HepG2 (cell line): ENCODE data around the gene USP5. TPM values are rescaled to one million over a fixed set of nuclear protein-coding genes. Genes with fewer than 3 reads are reported as not detected.
A peak's percentile ranks its signal among the peaks of the same experiment; 100 is the strongest.

ENCODE experiments used
- ARID3A ChIP-seq: IDR thresholded peaks from 2 replicates; pipeline ENCODE4 v1.6.1; 2012; ENCODE audit warnings: low read depth, low read length, improper control_type of control experiment
- CERS6 ChIP-seq: sonication (generic); formaldehyde crosslinking; IDR thresholded peaks from 2 replicates; pipeline ENCODE4 v1.5.0; 2020; ENCODE audit warnings: missing genetic modification reagents
- EEA1 ChIP-seq: sonication (generic); formaldehyde crosslinking; IDR thresholded peaks from 2 replicates; pipeline ENCODE4 v1.5.1; 2020; ENCODE audit warnings: mild to moderate bottlenecking, missing genetic modification reagents, borderline replicate concordance
- HCFC1 ChIP-seq: fragments of 150-350 bp; IDR thresholded peaks from 2 replicates; pipeline ENCODE4 v1.6.1; 2014; ENCODE audit warnings: low read depth, low read length
- POGZ ChIP-seq: sonication (generic); formaldehyde crosslinking; IDR thresholded peaks from 2 replicates; pipeline ENCODE4 v1.4.0; 2020; ENCODE audit warnings: mild to moderate bottlenecking, missing genetic modification reagents
- TBL1XR1 ChIP-seq: fragments of 150-350 bp; IDR thresholded peaks from 2 replicates; pipeline ENCODE4 v1.6.1; 2014; ENCODE audit warnings: borderline replicate concordance, low read length; ENCODE audit not compliant: partially characterized antibody
- ZNF329 ChIP-seq: sonication (generic); formaldehyde crosslinking; IDR thresholded peaks from 2 replicates; pipeline ENCODE4 v1.9.0; 2021; ENCODE audit warnings: low read depth, mild to moderate bottlenecking, missing genetic modification reagents
- ZNF746 ChIP-seq: sonication (generic); formaldehyde crosslinking; IDR thresholded peaks from 2 replicates; pipeline ENCODE4 v1.8.0; 2022; ENCODE audit warnings: mild to moderate bottlenecking, missing genetic modification reagents
- ZNF841 ChIP-seq: sonication (generic); formaldehyde crosslinking; IDR thresholded peaks from 2 replicates; pipeline ENCODE4 v1.8.1; 2023; ENCODE audit warnings: missing genetic modification reagents, borderline replicate concordance
- polyA plus RNA-seq, 8 experiments: library from polyadenylated mRNA; depleted of rRNA in 3 of 8; stranded (reverse) in 7 of 8; unstranded in 1 of 8; fragments of >200 nt; fragmentation: Illumina TruSeq in 4 of 8; extraction: Trizol in 4 of 8; gene quantifications; 2 replicates each; pipeline versions ENCODE4 v1.2.1 to v1.2.3, GENCODE V29; 2011 to 2016; ENCODE audit warnings: low read depth in 4 of 8, missing spikeins in 1 of 8, mixed read lengths in 1 of 8; ENCODE audit not compliant: insufficient read depth in 1 of 8
- total RNA-seq, 5 experiments: library from RNA; depleted of rRNA; stranded (reverse); fragments of >200 nt; fragmentation: Illumina TruSeq; extraction: Trizol; gene quantifications; 2 replicates each; pipeline ENCODE4 v1.2.3, GENCODE V29; 2016; ENCODE audit warnings: low read depth in 1 of 5
- TF ChIP-seq, protein P1 (sequence below): sonication (generic); formaldehyde crosslinking; IDR thresholded peaks from 2 replicates; pipeline ENCODE4 v1.5.0; 2020; ENCODE audit warnings: mild to moderate bottlenecking, missing genetic modification reagents
- TF ChIP-seq, protein P2 (sequence below): fragments of 450-650 bp; IDR thresholded peaks from 2 replicates; pipeline ENCODE4 v1.6.1; 2016
- TF ChIP-seq, protein P3 (sequence below): sonication (generic); formaldehyde crosslinking; IDR thresholded peaks from 2 replicates; pipeline ENCODE4 v1.4.0; 2020; ENCODE audit warnings: mild to moderate bottlenecking, low read depth, missing genetic modification reagents
- TF ChIP-seq, protein P4 (sequence below): IDR thresholded peaks from 2 replicates; pipeline ENCODE4 v1.6.1; 2016; ENCODE audit warnings: missing genetic modification reagents, missing compliant biosample characterization

Gene USP5
- total and polyA plus RNA-seq, 2 of the 13 experiments (the other 11 are each of a cell fraction or from before 2014, with no cell fraction given) = 39.6 to 56.0 TPM

GRCh38 chr12:6851153-6851920 is 613 bp upstream of the USP5 start, which contains the start of gene CDCA3 (continued):
- TF ChIP-seq, protein P1, sequence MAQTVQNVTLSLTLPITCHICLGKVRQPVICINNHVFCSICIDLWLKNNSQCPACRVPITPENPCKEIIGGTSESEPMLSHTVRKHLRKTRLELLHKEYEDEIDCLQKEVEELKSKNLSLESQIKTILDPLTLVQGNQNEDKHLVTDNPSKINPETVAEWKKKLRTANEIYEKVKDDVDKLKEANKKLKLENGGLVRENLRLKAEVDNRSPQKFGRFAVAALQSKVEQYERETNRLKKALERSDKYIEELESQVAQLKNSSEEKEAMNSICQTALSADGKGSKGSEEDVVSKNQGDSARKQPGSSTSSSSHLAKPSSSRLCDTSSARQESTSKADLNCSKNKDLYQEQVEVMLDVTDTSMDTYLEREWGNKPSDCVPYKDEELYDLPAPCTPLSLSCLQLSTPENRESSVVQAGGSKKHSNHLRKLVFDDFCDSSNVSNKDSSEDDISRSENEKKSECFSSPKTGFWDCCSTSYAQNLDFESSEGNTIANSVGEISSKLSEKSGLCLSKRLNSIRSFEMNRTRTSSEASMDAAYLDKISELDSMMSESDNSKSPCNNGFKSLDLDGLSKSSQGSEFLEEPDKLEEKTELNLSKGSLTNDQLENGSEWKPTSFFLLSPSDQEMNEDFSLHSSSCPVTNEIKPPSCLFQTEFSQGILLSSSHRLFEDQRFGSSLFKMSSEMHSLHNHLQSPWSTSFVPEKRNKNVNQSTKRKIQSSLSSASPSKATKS = no peak
- TF ChIP-seq, protein P2, sequence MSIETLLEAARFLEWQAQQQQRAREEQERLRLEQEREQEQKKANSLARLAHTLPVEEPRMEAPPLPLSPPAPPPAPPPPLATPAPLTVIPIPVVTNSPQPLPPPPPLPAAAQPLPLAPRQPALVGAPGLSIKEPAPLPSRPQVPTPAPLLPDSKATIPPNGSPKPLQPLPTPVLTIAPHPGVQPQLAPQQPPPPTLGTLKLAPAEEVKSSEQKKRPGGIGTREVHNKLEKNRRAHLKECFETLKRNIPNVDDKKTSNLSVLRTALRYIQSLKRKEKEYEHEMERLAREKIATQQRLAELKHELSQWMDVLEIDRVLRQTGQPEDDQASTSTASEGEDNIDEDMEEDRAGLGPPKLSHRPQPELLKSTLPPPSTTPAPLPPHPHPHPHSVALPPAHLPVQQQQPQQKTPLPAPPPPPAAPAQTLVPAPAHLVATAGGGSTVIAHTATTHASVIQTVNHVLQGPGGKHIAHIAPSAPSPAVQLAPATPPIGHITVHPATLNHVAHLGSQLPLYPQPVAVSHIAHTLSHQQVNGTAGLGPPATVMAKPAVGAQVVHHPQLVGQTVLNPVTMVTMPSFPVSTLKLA = 0 out of 2 replicates have a peak, but pooled peaks have one; percentile 34
- no peak for TF ChIP-seq TBL1XR1
- no peak for TF ChIP-seq POGZ (CRISPR knock-in tag)
- no peak for TF ChIP-seq ZNF841
- TF ChIP-seq, protein P3, sequence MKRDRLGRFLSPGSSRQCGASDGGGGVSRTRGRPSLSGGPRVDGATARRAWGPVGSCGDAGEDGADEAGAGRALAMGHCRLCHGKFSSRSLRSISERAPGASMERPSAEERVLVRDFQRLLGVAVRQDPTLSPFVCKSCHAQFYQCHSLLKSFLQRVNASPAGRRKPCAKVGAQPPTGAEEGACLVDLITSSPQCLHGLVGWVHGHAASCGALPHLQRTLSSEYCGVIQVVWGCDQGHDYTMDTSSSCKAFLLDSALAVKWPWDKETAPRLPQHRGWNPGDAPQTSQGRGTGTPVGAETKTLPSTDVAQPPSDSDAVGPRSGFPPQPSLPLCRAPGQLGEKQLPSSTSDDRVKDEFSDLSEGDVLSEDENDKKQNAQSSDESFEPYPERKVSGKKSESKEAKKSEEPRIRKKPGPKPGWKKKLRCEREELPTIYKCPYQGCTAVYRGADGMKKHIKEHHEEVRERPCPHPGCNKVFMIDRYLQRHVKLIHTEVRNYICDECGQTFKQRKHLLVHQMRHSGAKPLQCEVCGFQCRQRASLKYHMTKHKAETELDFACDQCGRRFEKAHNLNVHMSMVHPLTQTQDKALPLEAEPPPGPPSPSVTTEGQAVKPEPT (CRISPR knock-in tag) = 0 out of 2 replicates have a peak, but pooled peaks have one; percentile 6
- no peak for TF ChIP-seq ZNF329 (CRISPR knock-in tag)
- TF ChIP-seq EEA1 (CRISPR knock-in tag) = no peak
- no peak for TF ChIP-seq ZNF746 (CRISPR knock-in tag)
- TF ChIP-seq HCFC1 = no peak
- TF ChIP-seq CERS6 = no peak
- TF ChIP-seq, protein P4, sequence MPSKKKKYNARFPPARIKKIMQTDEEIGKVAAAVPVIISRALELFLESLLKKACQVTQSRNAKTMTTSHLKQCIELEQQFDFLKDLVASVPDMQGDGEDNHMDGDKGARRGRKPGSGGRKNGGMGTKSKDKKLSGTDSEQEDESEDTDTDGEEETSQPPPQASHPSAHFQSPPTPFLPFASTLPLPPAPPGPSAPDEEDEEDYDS = peak; percentile 93
- TF ChIP-seq ARID3A = 0 out of 2 replicates have a peak, but pooled peaks have one; percentile 2
